Measurements from ENCODE around the gene DDX24. TPM values are rescaled to one million over a fixed set of nuclear protein-coding genes. Genes with fewer than 3 reads are reported as not detected.

The DDX24 gene
- total and polyA plus RNA-seq, 2 of the 8 experiments (the other 6 are each of a cell fraction or from before 2014, with no cell fraction given): 89.0 to 201 TPM

DNA sequence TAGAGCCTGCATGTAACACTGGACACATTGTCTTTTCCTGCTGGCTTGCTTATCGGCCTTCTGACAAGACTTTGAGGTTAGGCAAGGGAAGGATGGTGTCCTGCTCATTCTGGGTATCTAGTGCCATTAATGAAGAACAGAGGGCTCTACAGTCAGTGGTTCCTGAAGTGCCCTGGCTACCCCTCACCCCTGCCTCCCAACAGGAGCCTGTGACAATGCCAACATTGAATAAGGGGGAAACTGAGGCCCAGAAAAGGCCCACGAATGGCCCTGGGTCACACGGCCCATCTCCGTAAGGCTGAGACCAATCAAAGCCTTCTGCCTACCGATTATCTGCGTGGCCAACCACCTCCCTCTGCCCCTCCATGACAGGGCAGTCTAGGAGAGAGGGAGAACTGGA, 46.3 kb upstream of the DDX24 start:
- Histone ChIP-seq H3K4ac (replicated peaks; ENCODE audit: insufficient read length, low read depth, low read length) (no peak overlapping the region), H3K4me1 (replicated peaks in 1 of 4; ENCODE audit: control insufficient read depth in 3 of 4, insufficient read depth in 4 of 4, low read length in 3 of 4) (peaks cover 0 to 4% (median 2%) of the 10 kb centered on the region in 4 experiments; a peak in 3 of 7 replicates), H3K23me2 (ENCODE audit: low read depth, low read length) (peaks cover 9% of the 10 kb centered on the region; the same call in 1 of the 2 replicates), H3K56ac (replicated peaks; ENCODE audit: insufficient read length, low read depth, low read length) (no peak overlapping the region), H3K27ac (ENCODE audit: low read depth, low read length) (no peak overlapping the region), H3K14ac (ENCODE audit: insufficient read length) (no peak overlapping the region), H2AFZ (ENCODE audit: low read length) (no peak overlapping the region), H3K79me2 (ENCODE audit: control insufficient read depth in 1 of 2, insufficient read depth in 2 of 2, low read length in 2 of 2) (no peaks in the 10 kb centered on the region), H2BK120ac (replicated peaks; ENCODE audit: low read depth, low read length) (no peak overlapping the region), H3K79me1 (ENCODE audit: low read depth, low read length) (no peaks in the 10 kb centered on the region), H2BK20ac (ENCODE audit: low read length) (no peak overlapping the region), H4K8ac (ENCODE audit: extremely low read depth, insufficient read depth, low read length) (no peak overlapping the region), H4K20me1 (replicated peaks in 1 of 2; ENCODE audit: control insufficient read depth in 1 of 2, insufficient read depth in 2 of 2, low read length in 2 of 2) (no peaks in the 10 kb centered on the region), H4K5ac (ENCODE audit: insufficient read length, low read depth, low read length) (no peak overlapping the region), H3K9ac (replicated peaks in 1 of 4; ENCODE audit: extremely low read depth in 1 of 4, low read depth in 3 of 4, low read length in 3 of 4) (no peak overlapping the region), H3K27me3 (replicated peaks in 1 of 4; ENCODE audit: control insufficient read depth in 3 of 4, extremely low read depth in 1 of 4, insufficient read depth in 3 of 4, low read length in 3 of 4) (no peaks in the 10 kb centered on the region; a peak in 2 of 7 replicates), H2AK5ac (ENCODE audit: low read depth, low read length) (no peak overlapping the region), H3K9me3 (ENCODE audit: insufficient read depth in 2 of 2, low read depth in 1 of 2, low read length in 1 of 2) (no peaks in the 10 kb centered on the region), H3K4me3 (ENCODE audit: extremely low read depth in 1 of 4, insufficient read depth in 2 of 4, low read depth in 3 of 4, low read length in 4 of 4) (no peak overlapping the region), H2BK12ac (ENCODE audit: low read depth, low read length) (no peak overlapping the region), H3K23ac (ENCODE audit: insufficient read length) (no peak overlapping the region), H3K36me3 (ENCODE audit: control insufficient read depth in 2 of 4, insufficient read depth in 4 of 4, low read length in 3 of 4) (no peaks in the 10 kb centered on the region), H2BK5ac (ENCODE audit: low read depth, low read length) (no peak overlapping the region), H4K91ac (replicated peaks; ENCODE audit: insufficient read length, low read length) (no peak overlapping the region), H2BK15ac (ENCODE audit: low read length) (no peak overlapping the region), H3K18ac (ENCODE audit: extremely low read depth, low read length) (no peak overlapping the region), H3K4me2 (ENCODE audit: insufficient read depth in 1 of 2, low read depth in 2 of 2, low read length in 2 of 2) (no peak overlapping the region)
- ChIA-PET POLR2A (ENCODE audit: partially characterized antibody) (interaction anchor here (1.1 to 2.7 kb wide), 2 partner anchors 10 to 13 kb away, joined by 3 to 11 read pairs; no protein-coding TSS in a partner anchor), CTCF (ENCODE audit: partially characterized antibody) (interaction anchor here (0.6 to 2.7 kb wide), 8 partner anchors 16 to 963 kb away, joined by 3 to 9 read pairs (median 6); partner anchors contain the start of gene IFI27)
- peak in 1 of 2 experiments; percentile 17 for DNase-seq (ENCODE audit: low read depth in 1 of 2, low spot score in 2 of 2)
- 86% methylated on average over 6 of the region's 6 CpGs; no CpG with 5 or more reads in 1 of the 2 experiments for WGBS, 2 experiments (ENCODE audit: extremely low coverage in 1 of 2, insufficient coverage in 1 of 2, insufficient read length in 1 of 2, insufficient replicate concordance in 2 of 2, low coverage in 1 of 2, low lambda C conversion rate in 2 of 2, missing lambda C conversion rate in 1 of 2)
- FAIRE-seq: no peak
- TF ChIP-seq EZH2 (IDR thresholded peaks at IDR 0.05; ENCODE audit: low read depth, low read length, severe bottlenecking) (no peak), JUN (IDR thresholded peaks at IDR 0.05; ENCODE audit: low read depth, low read length) (no peak), TEAD4 (IDR thresholded peaks at IDR 0.05; ENCODE audit: low read depth, low read length) (no peak), SIN3A (conservative IDR thresholded peaks at IDR 0.05 in 1 of 2, IDR thresholded peaks at IDR 0.05 in 1 of 2; ENCODE audit: low read depth in 1 of 2, low read length in 2 of 2) (no peak), CBX5 (IDR thresholded peaks at IDR 0.05; ENCODE audit: low read depth, low read length) (no peak), SIX5 (IDR thresholded peaks at IDR 0.05; ENCODE audit: low read depth, low read length) (no peak), SP1 (IDR thresholded peaks at IDR 0.05; ENCODE audit: low read depth, low read length) (no peak), BRCA1 (IDR thresholded peaks at IDR 0.05; ENCODE audit: low read depth, low read length) (no peak), NANOG (IDR thresholded peaks at IDR 0.05; ENCODE audit: insufficient read depth, low read depth, low read length, poor library complexity, severe bottlenecking) (no peak), GABPA (IDR thresholded peaks at IDR 0.05; ENCODE audit: borderline replicate concordance, insufficient read depth, low read length) (no peak), CREB1 (IDR thresholded peaks at IDR 0.05) (no peak), ASH2L (IDR thresholded peaks at IDR 0.05; ENCODE audit: low read length) (no peak), POU5F1 (IDR thresholded peaks at IDR 0.05; ENCODE audit: low read depth, low read length) (no peak)
